ENCODE measurements around the gene GMPS. TPM values are rescaled to one million over a fixed set of nuclear protein-coding genes. Genes with fewer than 3 reads are reported as not detected.
"Not testable (repeated sequence)": the region's sequence is repeated elsewhere in the genome, so short reads cannot be mapped to it uniquely, and the experiment has no call there.

Gene GMPS
- total RNA-seq, 1 experiment from 2014 or later, result 137 TPM

DNA sequence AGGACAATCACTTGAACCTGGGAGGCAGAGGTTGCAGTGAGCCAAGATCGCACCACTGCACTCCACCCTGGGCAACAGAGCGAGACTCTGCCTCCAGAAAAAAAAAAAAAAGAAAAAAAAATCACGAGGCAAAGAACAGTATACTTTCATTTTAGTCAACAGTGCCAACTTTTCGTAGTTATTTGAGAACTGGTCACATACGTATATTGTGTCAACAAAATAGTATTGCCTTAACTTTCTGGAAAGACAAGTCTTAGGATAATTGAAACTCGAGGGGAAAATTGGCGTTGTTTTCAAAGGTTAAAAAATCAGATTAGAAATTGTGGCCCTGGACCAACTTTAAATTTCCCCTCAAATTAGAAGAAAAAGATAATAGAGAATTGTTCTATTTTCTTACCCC is 13.8 kb downstream of the GMPS start:
- CTCF ChIA-PET, result interaction anchor here (0.7 kb wide), 1 partner anchor 79 kb away, joined by 6 read pairs; no protein-coding TSS in a partner anchor

DNA sequence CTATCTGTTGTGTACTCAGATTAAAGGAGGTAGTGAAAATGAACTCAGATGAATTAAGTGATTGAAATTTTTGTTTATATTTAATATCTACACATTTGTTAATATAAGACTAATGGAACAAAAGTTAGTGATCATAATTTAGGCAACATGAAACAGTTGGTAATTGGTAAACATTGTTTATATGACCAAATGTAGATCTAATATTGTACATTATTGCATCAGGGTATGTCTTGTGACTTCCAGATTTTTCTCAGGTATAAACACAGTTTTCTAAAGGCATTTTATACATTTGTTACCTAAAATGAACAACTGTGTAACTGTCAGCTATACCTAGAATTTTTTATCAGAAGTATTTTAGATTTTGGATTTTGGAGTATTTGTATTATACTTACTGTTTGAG is 14.8 kb downstream of the GMPS start:
- Histone ChIP-seq H3K27ac (ENCODE audit: low read length) (no peak overlapping the region), H3K4me1 (ENCODE audit: control insufficient read depth, insufficient read depth, low read length) (peaks cover 8% of the 10 kb centered on the region; the same call in 1 of the 2 replicates), H3K9me3 (ENCODE audit: control insufficient read depth, insufficient read depth, low read depth, low read length) (no peaks in the 10 kb centered on the region), H3K4me3 (ENCODE audit: low read depth in 2 of 2, low read length in 2 of 2) (no peak overlapping the region), H3K36me3 (ENCODE audit: control insufficient read depth, insufficient read depth, low read length) (no peaks in the 10 kb centered on the region), H3K27me3 (ENCODE audit: control insufficient read depth, insufficient read depth, low read length) (no peaks in the 10 kb centered on the region)
- in situ Hi-C loops (cut with HindIII; ENCODE audit: low pct_unique_long_range_greater_than_20kb, low sequenced_read_pairs), result no loop called here
- TF ChIP-seq TCF7L2 (IDR thresholded peaks at IDR 0.05; ENCODE audit: low read depth, low read length) (no peak), POLR2AphosphoS5 (IDR thresholded peaks at IDR 0.05; ENCODE audit: low read depth, low read length) (no peak), SIN3A (IDR thresholded peaks at IDR 0.05; ENCODE audit: borderline replicate concordance, insufficient read depth, low read depth, low read length) (no peak)
- TF ChIP-seq, protein P1, sequence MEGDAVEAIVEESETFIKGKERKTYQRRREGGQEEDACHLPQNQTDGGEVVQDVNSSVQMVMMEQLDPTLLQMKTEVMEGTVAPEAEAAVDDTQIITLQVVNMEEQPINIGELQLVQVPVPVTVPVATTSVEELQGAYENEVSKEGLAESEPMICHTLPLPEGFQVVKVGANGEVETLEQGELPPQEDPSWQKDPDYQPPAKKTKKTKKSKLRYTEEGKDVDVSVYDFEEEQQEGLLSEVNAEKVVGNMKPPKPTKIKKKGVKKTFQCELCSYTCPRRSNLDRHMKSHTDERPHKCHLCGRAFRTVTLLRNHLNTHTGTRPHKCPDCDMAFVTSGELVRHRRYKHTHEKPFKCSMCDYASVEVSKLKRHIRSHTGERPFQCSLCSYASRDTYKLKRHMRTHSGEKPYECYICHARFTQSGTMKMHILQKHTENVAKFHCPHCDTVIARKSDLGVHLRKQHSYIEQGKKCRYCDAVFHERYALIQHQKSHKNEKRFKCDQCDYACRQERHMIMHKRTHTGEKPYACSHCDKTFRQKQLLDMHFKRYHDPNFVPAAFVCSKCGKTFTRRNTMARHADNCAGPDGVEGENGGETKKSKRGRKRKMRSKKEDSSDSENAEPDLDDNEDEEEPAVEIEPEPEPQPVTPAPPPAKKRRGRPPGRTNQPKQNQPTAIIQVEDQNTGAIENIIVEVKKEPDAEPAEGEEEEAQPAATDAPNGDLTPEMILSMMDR (IDR thresholded peaks at IDR 0.05), result no peak
- TF ChIP-seq, protein P2, sequence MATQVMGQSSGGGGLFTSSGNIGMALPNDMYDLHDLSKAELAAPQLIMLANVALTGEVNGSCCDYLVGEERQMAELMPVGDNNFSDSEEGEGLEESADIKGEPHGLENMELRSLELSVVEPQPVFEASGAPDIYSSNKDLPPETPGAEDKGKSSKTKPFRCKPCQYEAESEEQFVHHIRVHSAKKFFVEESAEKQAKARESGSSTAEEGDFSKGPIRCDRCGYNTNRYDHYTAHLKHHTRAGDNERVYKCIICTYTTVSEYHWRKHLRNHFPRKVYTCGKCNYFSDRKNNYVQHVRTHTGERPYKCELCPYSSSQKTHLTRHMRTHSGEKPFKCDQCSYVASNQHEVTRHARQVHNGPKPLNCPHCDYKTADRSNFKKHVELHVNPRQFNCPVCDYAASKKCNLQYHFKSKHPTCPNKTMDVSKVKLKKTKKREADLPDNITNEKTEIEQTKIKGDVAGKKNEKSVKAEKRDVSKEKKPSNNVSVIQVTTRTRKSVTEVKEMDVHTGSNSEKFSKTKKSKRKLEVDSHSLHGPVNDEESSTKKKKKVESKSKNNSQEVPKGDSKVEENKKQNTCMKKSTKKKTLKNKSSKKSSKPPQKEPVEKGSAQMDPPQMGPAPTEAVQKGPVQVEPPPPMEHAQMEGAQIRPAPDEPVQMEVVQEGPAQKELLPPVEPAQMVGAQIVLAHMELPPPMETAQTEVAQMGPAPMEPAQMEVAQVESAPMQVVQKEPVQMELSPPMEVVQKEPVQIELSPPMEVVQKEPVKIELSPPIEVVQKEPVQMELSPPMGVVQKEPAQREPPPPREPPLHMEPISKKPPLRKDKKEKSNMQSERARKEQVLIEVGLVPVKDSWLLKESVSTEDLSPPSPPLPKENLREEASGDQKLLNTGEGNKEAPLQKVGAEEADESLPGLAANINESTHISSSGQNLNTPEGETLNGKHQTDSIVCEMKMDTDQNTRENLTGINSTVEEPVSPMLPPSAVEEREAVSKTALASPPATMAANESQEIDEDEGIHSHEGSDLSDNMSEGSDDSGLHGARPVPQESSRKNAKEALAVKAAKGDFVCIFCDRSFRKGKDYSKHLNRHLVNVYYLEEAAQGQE (IDR thresholded peaks at IDR 0.05; ENCODE audit: insufficient read depth in 1 of 2, low read depth in 2 of 2, low read length in 1 of 2), result no peak
- no TSS peak for BruUV-seq (replicated peaks)
- DNase-seq (ENCODE audit: low read depth, low spot score) (no peak), ATAC-seq (no peak)
- intact Hi-C loops (cut with micrococcal nuclease; ENCODE audit: unreplicated experiment), result no loop called here
- ChIA-PET CTCF (no interaction called here), POLR2A (no interaction called here)

More for the DNA sequence above, 13.8 kb downstream of the GMPS start:
- H3K27me3 ChIP-seq (ENCODE audit: control insufficient read depth, insufficient read depth, low read length), result no peaks in the 10 kb centered on the region
- BruUV-seq (replicated peaks), result no TSS peak
- ATAC-seq, result no peak
- no peaks in the 10 kb centered on the region for H3K9me3 ChIP-seq (ENCODE audit: control insufficient read depth, insufficient read depth, low read depth, low read length)
- DNase-seq (ENCODE audit: low read depth, low spot score), result no peak
- no peak overlapping the region for H3K4me3 ChIP-seq (ENCODE audit: low read depth in 2 of 2, low read length in 2 of 2)
- intact Hi-C loops (cut with micrococcal nuclease; ENCODE audit: unreplicated experiment), result loop anchor here (5.0 kb wide), 1 partner anchor 1248 kb away; no protein-coding TSS in a partner anchor
- in situ Hi-C loops (cut with HindIII; ENCODE audit: low pct_unique_long_range_greater_than_20kb, low sequenced_read_pairs), result no loop called here
- H3K27ac ChIP-seq (ENCODE audit: low read length), result no peak overlapping the region
- peaks cover 5% of the 10 kb centered on the region; the same call in 1 of the 2 replicates for H3K4me1 ChIP-seq (ENCODE audit: control insufficient read depth, insufficient read depth, low read length)
- POLR2A ChIA-PET, result no interaction called here
- no peaks in the 10 kb centered on the region for H3K36me3 ChIP-seq (ENCODE audit: control insufficient read depth, insufficient read depth, low read length)
- no peak for TF ChIP-seq SIN3A (IDR thresholded peaks at IDR 0.05; ENCODE audit: borderline replicate concordance, insufficient read depth, low read depth, low read length)
- TF ChIP-seq, protein P2 (IDR thresholded peaks at IDR 0.05; ENCODE audit: insufficient read depth in 1 of 2, low read depth in 2 of 2, low read length in 1 of 2), result no peak
- TF ChIP-seq POLR2AphosphoS5 (IDR thresholded peaks at IDR 0.05; ENCODE audit: low read depth, low read length), result no peak
- TF ChIP-seq, protein P1 (IDR thresholded peaks at IDR 0.05), result no peak
- no peak for TF ChIP-seq TCF7L2 (IDR thresholded peaks at IDR 0.05; ENCODE audit: low read depth, low read length)

DNA sequence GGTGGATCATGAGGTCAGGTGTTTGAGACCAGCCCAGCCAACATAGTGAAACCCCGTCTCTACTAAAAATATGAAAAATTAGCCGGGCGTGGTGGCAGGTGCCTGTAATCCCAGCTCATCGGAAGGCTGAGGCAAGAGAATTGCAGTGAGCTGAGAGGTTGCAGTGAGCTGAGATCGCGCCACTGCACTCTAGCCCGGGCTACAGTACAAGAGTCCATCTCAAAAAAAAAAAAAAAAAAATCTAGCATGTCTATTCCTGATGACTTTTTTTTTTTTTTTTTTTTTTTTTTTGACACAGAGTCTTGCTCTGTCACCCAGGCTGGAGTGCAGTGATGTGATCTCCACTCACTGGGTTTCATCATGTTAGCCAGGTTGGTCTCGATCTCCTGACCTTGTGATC is 15.9 kb downstream of the GMPS start:
- H3K27me3 ChIP-seq (ENCODE audit: control insufficient read depth, insufficient read depth, low read length); POLR2A ChIA-PET; ATAC-seq; in situ Hi-C loops (cut with HindIII; ENCODE audit: low pct_unique_long_range_greater_than_20kb, low sequenced_read_pairs); BruUV-seq (replicated peaks); DNase-seq (ENCODE audit: low read depth, low spot score); intact Hi-C loops (cut with micrococcal nuclease; ENCODE audit: unreplicated experiment); H3K4me3 ChIP-seq (ENCODE audit: low read depth in 2 of 2, low read length in 2 of 2); H3K36me3 ChIP-seq (ENCODE audit: control insufficient read depth, insufficient read depth, low read length); H3K27ac ChIP-seq (ENCODE audit: low read length); H3K4me1 ChIP-seq (ENCODE audit: control insufficient read depth, insufficient read depth, low read length); H3K9me3 ChIP-seq (ENCODE audit: control insufficient read depth, insufficient read depth, low read depth, low read length): not testable (repeated sequence)
- CTCF ChIA-PET, result interaction anchor here (0.7 kb wide), 1 partner anchor 925 kb away, joined by 7 read pairs; no protein-coding TSS in a partner anchor

Measured in Panc1 (cell line).